Gastrocnemius medialis (tissue), 4 donors: Measurements from ENCODE around the gene LPCAT1. TPM values are rescaled to one million over a fixed set of nuclear protein-coding genes. Genes with fewer than 3 reads are reported as not detected.

ENCODE experiments used
- ATAC-seq, 2 donors: fragments of 150-250 bp; one replicate each; pipeline ENCODE4 v1.9.1; 2016
- DNase-seq, 2 donors: peaks; one replicate each; pipeline ENCODE4 v3.0.0-alpha.2; 2019
- H3K27ac ChIP-seq, 4 donors: fragments of 200-600 bp; sonication (generic); 1 replicate in 1 of 4; 2 replicates in 3 of 4; pipeline ENCODE4 v1.5.1; 2016 to 2018; ENCODE audit warnings: mild to moderate bottlenecking in 2 of 4, moderate library complexity in 1 of 4
- H3K27me3 ChIP-seq, 3 donors: fragments of 200-600 bp; sonication (generic) in 2 of 3; 1 replicate in 1 of 3; 2 replicates in 2 of 3; pipeline versions ENCODE4 v1.5.1 to v1.6.0; 2016 to 2019; ENCODE audit warnings: mild to moderate bottlenecking in 1 of 3, moderate library complexity in 1 of 3
- H3K36me3 ChIP-seq, 2 donors: fragments of 200-600 bp; sonication (generic) in 1 of 2; one replicate each; pipeline ENCODE4 v1.5.1; 2017 to 2018
- H3K4me1 ChIP-seq, 2 donors: fragments of 200-600 bp; sonication (generic) in 1 of 2; one replicate each; pipeline ENCODE4 v1.5.1; 2016 to 2017; ENCODE audit warnings: mild to moderate bottlenecking in 2 of 2
- H3K4me3 ChIP-seq, 4 donors: fragments of 200-600 bp; sonication (generic) in 3 of 4; 1 replicate in 1 of 4; 2 replicates in 3 of 4; pipeline ENCODE4 v1.5.1; 2016 to 2019; ENCODE audit warnings: mild to moderate bottlenecking in 2 of 4
- H3K9me3 ChIP-seq, 3 donors: fragments of 200-600 bp; sonication (generic) in 2 of 3; 1 replicate in 1 of 3; 2 replicates in 2 of 3; pipeline ENCODE4 v1.5.1; 2016 to 2019
- CTCF ChIP-seq, 5 experiments: fragments of 450-650 bp in 3 of 5; fragments of 200-600 bp in 2 of 5; sonication (generic) in 2 of 5; IDR thresholded peaks in 4 of 5; conservative IDR thresholded peaks in 1 of 5; 1 replicate in 4 of 5; 2 replicates in 1 of 5; pipeline ENCODE4 v1.5.1; 2016 to 2019; ENCODE audit warnings: antibody characterized with exemption in 5 of 5, mild to moderate bottlenecking in 3 of 5, moderate library complexity in 3 of 5
- POLR2A ChIP-seq, 2 donors: fragments of 450-650 bp; IDR thresholded peaks; one replicate each; pipeline ENCODE4 v1.6.1; 2017; ENCODE audit warnings: antibody characterized with exemption in 2 of 2, mild to moderate bottlenecking in 2 of 2, moderate library complexity in 2 of 2
- in situ Hi-C, 4 donors: fragments of 200-750 bp; cut with MboI; loops; one replicate each; pipeline versions ENCODE4 v1.15.0 to v1.8.0; 2017; ENCODE audit warnings: low sequenced_read_pairs in 4 of 4
- intact Hi-C: fragments of 100-400 bp; cut with DNase I; formaldehyde crosslinking; loops from one replicate; pipeline ENCODE4 v1.15.1; 2023; ENCODE audit warnings: low total_unique reads
- total RNA-seq, 4 donors: library from RNA; depleted of rRNA; stranded (reverse); fragments of >200 nt; gene quantifications; one replicate each; pipeline versions ENCODE4 v1.1.0 to v1.2.3, GENCODE V29; 2016

LPCAT1 gene
- total RNA-seq, 4 donors from 2014 or later, result 1.4 to 9.2 (median 4.2) TPM

DNA sequence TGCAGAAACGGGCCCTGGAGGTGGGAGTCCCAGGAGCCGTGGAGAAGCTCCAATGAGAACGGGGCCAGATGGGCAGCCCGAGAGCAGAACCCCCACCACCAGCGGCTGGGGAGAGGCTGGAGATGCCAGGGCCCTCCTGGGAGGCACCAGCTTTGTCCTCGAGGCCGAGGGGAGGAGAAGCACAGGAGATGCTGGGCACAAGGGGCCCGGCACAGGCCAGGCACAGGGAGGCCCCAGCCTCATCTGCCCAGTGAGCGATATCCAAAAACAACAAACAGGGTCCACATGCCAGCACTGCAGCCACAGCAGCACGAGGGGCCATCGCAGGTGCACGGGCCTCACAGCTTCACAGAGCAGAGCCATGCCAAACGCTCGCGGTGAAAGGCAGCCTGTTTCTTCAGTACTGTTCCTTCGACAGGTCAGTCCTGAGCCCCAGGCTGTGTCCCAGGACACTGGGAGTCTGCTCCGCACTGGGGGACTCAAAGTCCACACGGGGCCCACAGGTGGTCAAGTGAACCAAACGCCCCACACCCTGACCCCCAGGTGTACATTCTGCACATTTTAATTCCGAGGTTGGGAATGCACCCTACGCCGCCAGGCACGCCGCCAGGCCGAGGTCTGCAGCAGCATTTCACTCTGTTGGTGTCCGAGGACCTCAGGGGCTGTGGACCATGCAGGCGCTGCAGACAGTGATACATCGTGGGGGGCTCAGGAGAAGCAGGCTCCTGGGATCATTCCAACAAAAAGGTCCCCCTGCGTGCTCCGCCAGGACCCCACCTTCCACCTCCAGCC lies 9.5 kb downstream of the LPCAT1 start:
- intact Hi-C loops (no loop called here), in situ Hi-C loops (no loop called here)
- Histone ChIP-seq H3K4me3 (no peak overlapping the region), H3K4me1 (no peaks in the 10 kb centered on the region), H3K36me3 (no peaks in the 10 kb centered on the region), H3K9me3 (no peaks in the 10 kb centered on the region), H3K27me3 (no peaks in the 10 kb centered on the region), H3K27ac (no peak overlapping the region)
- peak; percentile 1 to 5 for DNase-seq
- ATAC-seq, result no peak
- no peak for TF ChIP-seq POLR2A (IDR thresholded peaks at IDR 0.05)
- no peak for TF ChIP-seq CTCF (IDR thresholded peaks at IDR 0.05 in 4 of 5, conservative IDR thresholded peaks at IDR 0.05 in 1 of 5)

DNA sequence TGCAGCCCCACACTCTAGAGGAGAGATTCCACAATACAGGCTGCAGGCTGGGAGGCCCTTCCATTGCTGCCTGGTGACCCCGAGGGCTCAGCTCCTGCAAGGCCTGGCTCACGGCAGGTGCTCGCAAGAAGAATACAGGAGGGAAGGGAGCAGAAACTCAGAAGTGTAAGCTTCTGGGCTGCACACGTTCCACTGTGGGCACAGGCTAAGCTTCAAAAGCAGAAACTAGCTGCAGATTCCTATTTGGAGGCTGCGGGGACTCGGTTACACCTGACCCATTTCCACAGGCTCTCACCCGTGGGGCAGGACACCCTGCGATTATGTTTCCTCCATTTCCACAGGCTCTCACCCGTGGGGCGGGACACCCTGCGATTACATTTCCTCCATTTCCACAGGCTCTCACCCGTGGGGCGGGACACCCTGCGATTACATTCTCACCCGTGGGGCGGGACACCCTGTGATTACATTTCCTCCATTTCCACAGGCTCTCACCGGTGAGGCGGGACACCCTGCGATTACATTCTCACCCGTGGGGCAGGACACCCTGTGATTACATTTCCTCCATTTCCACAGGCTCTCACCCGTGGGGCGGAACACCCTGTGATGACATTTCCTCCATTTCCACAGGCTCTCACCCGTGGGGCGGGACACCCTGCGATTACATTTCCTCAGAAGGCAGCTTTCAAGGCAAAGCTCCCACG lies 10.3 kb downstream of the LPCAT1 start:
- Histone ChIP-seq H3K36me3 (no peaks in the 10 kb centered on the region), H3K27me3 (no peaks in the 10 kb centered on the region), H3K4me3 (no peak overlapping the region), H3K4me1 (no peaks in the 10 kb centered on the region), H3K27ac (no peak overlapping the region), H3K9me3 (no peaks in the 10 kb centered on the region)
- peak; percentile 1 to 4 for DNase-seq
- ATAC-seq, result no peak
- intact Hi-C loops, result no loop called here
- TF ChIP-seq POLR2A (IDR thresholded peaks at IDR 0.05), result no peak
- no peak for TF ChIP-seq CTCF (IDR thresholded peaks at IDR 0.05 in 4 of 5, conservative IDR thresholded peaks at IDR 0.05 in 1 of 5)
- in situ Hi-C loops, result no loop called here

DNA sequence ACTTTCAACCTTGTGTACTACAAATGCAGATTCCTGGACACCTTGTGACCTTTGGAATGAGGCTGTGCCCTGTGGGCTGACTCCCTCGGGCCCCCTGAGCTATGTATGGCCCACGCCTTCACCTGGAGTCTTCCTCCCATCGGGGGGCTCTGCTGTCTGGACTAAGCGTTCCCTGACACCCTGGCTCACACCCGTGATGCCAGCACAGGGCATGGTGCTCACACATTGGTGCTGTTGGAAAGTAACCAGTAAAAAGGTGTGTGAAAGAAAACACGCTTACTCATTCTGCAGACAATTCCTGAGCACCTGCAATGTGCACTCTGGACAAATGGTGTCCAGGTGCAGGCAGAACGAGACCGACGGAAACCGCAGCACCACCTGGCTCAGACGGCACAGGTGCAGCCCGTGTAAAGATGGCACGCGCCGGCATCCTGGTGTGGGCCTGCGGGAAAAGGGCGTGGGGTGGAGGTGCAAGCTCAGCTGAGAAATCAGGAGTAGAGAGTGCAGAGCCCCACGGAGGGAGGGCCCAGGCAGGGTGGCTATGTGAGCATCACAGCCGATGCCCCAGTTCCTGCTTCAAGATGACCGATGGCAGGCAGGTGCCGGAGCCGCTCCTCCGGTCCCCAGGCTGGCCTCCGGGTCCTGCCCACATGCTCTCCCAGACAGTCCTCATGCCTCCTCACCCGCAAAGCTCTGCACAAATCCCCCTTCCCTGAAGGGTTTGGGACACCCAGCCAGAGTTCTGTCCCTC lies 11.0 kb downstream of the LPCAT1 start:
- no peak overlapping the region for H3K27ac ChIP-seq
- in situ Hi-C loops, result no loop called here

More for the DNA sequence above, 11.0 kb downstream of the LPCAT1 start:
- intact Hi-C loops, result no loop called here
- Histone ChIP-seq H3K4me1 (no peaks in the 10 kb centered on the region), H3K27me3 (no peaks in the 10 kb centered on the region), H3K36me3 (no peaks in the 10 kb centered on the region), H3K4me3 (no peak overlapping the region), H3K9me3 (no peaks in the 10 kb centered on the region)
- TF ChIP-seq CTCF (IDR thresholded peaks at IDR 0.05 in 4 of 5, conservative IDR thresholded peaks at IDR 0.05 in 1 of 5) (no peak), POLR2A (IDR thresholded peaks at IDR 0.05) (no peak)
- DNase-seq (peak in 1 of 2 donors; percentile 7), ATAC-seq (no peak)
